T-helper 2 cell (primary cell): ENCODE data around the gene CDX4.
"Not testable (repeated sequence)": the region's sequence is repeated elsewhere in the genome, so short reads cannot be mapped to it uniquely, and the experiment has no call there.

Experiments
- DNase-seq, 5 experiments: peaks; one replicate each; pipeline versions ENCODE4 v3.0.0 to v3.0.0-alpha.2; 2012 to 2022
- total RNA-seq, 2 donors: gene quantifications; one replicate each; lab custom pipeline; 2026; lab: John Stamatoyannopoulos, UW

CDX4 gene, protein sequence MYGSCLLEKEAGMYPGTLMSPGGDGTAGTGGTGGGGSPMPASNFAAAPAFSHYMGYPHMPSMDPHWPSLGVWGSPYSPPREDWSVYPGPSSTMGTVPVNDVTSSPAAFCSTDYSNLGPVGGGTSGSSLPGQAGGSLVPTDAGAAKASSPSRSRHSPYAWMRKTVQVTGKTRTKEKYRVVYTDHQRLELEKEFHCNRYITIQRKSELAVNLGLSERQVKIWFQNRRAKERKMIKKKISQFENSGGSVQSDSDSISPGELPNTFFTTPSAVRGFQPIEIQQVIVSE
- 0 reads per million in 2 donors for total RNA-seq

DNA sequence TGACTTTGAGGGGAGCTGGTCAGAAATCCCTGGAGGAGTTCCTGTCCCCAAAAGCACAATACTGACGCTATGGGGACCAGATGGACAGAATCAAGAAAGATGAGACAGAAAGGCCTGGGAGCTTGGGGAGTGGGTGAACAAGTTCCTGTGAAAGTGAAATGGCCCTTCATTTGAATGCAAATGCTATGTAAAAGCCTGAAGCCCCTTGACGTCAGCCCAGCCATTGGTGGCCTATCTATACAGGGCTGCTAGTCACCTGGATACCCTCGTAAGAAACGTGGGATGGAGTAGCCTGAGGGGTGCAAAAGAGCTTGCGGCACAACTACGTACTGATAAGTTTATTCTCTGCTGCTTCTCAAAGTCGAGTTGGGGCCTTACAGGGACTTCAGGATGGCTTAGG is at the start of gene CDX4:
TSS of gene CDX4 (plus strand) at position 223 of the 400 bp plus-strand sequence. CDS start 201 bp downstream, outside the sequence.
- no peak for DNase-seq

DNA sequence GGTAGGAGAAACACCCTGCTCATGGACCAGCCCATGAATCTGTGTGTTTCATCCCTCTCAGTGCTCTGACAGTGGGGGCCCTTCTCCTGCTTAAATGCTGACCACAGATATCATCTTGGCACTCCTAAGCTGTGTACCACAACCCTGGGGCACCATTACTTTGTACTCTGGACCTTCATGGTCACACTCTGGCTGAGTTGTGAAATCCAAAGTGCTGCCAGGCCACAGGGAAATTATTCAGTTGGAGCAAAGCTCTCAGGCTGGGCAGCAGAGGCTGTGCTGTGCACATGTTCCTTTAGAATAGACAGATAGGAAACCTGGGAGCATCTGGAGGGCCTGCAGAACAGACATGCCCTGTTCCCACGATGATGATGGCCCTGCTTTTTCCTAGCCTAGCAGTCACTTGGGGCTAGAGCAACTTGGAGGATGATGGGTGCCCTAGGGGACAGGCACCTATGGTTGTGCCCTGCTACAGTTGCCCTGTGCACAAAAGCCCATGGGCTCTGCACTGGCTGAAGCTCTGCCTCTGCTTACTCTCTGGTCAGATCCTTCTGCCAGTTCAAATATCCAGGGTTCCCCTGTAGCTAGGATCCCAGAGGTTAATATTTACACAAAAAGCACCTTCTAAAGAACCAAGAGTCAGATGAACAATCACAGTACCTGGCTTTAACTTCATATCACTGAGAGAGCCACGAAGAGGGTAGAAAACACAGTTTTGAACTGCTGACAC is 48.5 kb upstream of the CDX4 start:
- no peak for DNase-seq

DNA sequence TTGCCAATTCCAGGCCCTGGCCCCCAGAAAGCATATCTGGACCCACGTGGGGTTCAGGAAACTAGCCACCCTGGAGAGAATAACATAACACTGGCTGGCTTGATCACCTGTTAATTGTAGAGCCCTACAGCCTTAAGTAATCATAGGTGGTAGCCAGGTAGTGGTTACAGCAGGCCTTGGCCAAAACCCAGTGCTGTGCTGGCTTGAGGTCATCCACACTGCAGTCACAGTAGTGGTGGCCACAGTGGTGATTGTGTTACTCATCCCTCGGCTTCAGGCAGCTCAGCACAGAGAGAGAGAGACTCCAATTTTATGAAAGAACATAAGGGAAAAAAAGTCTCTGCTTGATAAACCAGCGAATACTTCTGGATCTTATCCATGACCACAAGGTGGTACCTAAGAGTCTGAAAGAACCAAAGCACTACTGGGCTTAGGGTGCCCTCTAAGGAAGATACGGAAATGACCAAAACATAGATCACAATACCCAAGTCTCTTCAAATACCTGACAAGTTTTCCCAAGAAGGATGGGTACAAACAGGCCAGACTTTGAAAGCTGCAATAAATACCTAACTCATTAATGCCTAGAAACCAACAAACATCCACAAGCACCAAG is 46.6 kb upstream of the CDX4 start:
- no peak for DNase-seq

DNA sequence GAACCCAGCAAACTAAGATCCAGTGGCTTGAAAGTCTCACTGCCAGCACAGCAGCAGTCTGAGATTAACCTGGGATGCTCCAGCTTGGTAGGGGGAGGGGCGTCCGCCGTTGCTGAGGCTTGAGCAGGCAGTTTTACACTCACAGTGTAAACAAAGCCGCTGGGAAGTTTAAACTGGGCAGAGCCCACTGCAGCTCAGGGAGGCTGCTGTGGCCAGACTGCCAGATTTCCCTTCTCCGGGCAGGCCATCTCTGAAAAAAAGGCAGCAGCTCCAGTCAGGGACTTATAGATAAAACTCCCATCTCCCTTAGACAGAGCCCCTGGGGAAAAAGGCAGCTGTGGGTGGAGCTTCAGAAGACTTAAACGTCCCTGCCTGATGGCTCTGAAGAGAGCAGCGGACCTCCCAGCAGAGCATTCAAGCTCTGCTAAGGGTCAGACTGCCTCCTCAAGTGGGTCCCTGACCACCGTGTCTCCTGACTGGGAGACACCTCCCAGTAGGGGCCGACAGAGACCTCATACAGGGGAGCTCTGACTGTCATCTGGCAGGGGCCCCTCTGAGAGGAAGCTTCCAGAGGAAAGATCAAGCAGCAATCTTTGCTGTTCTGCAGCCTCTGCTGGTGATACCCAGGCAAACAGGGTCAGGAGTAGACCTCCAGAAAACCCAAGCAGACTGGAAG is 45.1 kb upstream of the CDX4 start:
- no peak for DNase-seq

DNA sequence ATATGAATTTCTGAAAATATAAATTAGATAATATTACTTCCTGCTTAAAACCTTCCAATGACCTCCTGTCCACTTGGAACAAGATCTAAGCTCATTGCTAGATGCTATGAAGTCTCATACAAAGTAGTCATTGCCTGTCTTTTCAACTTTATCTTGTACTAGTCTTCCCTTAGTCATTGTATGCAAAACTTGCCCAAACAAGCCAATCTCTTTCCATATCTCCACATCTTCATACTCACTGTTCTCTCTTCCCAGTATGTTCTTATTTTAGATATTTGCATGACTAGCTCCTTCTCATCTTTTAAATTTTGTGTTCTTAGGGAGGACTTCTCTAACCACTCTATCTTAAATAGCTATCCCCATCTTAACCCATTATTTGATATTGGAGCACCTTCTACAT is 33.9 kb upstream of the CDX4 start:
- no peak for DNase-seq

DNA sequence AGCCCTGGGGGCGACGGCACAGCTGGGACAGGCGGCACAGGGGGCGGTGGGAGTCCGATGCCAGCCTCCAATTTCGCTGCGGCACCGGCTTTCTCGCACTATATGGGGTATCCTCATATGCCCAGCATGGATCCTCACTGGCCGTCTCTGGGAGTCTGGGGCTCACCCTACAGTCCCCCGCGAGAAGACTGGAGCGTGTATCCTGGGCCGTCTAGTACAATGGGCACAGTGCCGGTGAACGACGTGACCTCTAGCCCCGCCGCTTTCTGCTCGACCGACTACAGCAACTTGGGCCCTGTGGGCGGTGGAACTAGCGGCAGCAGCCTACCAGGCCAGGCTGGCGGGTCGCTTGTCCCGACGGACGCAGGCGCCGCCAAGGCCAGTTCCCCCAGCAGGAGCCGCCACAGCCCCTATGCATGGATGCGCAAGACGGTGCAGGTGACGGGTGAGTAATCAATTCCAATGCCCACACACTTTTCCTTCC is 500 bp downstream of the CDX4 start:
- DNase-seq: no peak

DNA sequence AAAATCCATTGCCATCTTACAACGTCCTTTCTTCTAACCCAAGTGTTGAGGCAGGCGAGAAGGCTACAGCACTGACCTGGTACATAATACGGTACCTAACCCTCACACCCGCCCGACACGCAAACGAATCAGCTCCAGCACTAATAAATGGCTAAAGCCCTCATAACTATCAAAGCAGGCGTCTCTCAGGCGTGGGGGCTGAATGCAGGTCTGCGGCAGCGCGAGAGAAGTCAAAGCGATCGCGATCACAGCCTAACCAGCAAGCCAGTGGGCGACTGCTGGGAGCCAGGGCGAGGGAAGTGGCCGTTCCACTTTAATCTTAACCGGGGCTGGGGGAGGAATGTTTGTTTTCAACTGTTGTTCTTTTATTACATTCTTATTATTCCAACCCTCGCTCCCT is 1.5 kb downstream of the CDX4 start:
- DNase-seq: no peak

DNA sequence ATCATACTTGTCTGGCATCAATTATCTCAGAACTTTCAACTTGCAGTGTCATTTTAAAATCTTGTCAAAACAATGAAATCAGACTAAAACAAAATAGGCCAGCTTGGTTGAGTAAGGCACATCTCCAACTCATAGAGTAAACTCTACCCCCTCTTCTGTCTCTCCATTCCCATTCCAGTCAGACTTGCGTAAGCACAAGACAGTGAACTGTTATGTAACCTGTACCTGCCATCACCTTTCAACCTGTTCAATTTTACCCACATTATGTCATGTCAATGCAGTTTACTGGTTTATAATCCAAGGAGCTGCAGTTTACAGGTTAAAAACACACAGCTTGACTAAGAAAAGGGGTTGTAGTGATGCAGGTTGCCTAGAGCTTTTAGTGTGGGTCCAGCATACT is 8.3 kb downstream of the CDX4 start:
- DNase-seq: no peak

DNA sequence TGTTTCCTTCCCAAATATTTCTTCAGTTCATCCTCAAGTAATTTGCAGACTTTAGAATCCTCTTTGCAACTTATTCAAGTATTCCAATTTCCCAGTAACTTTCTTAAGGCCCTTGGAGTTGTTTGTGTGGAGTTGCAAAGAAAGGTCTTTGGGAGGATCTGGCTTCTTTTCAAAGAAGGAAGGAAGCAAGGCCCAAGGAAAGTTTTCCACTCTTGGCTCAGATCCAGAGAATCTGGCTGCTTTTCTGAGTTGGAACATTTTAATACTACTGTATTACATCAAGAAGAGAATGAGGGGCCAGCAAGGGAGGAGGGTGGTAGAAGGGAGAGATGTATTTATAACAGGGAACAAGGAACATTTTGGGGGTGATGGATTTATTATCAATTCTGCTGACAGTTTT is 10.5 kb downstream of the CDX4 start:
- no peak for DNase-seq

DNA sequence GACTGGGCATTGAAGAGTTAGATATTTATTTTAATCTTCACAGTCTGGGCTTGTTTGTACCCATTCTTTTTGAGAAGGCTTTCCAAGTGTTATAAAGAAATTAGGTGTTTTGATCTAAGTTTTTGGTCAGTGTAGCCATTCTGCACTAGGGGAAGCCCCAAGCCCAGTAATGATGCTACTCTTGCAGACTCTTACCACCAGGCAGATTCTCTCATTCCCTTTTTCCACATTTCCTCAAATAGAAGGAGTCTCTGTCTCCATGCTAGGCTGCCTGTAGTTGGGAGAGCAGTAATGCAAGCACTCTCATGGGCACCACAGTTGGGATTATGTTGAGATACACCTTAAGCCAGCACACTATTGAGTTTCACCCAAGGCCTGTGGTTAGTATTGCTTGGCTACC is 21.5 kb downstream of the CDX4 start:
- DNase-seq: no peak

DNA sequence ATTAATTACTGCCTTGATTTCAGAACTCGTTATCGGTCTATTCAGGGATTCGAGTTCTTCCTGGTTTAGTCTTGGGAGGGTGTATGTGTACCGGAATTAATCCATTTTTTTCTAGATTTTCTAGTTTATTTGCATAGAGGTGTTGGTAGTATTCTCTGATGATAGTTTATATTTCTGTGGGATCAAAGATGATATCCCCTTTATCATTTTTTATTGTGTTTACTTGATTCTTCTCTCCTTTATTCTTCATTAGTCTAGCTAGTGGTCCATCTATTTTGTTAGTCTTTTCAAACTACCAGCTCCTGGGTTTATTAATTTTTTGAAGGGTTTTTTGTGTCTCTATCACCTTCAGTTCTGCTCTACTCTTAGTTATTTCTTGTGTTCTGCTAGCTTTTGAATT is 32.1 kb downstream of the CDX4 start:
- DNase-seq: no peak

DNA sequence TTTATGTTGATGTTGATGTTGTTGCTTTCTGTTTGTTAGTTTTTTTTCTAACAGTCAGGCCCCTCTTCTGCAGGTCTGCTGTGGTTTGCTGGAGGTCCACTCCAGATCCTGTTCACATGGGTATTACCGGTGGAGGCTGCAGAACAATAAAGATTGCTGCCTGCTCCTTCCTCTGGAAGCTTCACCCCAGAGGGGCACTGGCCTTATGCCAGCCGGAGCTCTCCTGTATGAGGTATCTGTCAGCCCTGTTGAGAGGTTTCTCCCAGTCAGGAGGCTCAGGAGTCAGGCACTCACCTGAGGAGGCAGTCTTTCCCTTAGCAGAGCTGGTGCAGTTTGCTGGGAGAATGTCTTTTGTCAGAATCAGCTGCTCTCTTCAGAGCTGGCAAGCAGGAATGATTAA is 34.7 kb downstream of the CDX4 start:
- DNase-seq: no peak

DNA sequence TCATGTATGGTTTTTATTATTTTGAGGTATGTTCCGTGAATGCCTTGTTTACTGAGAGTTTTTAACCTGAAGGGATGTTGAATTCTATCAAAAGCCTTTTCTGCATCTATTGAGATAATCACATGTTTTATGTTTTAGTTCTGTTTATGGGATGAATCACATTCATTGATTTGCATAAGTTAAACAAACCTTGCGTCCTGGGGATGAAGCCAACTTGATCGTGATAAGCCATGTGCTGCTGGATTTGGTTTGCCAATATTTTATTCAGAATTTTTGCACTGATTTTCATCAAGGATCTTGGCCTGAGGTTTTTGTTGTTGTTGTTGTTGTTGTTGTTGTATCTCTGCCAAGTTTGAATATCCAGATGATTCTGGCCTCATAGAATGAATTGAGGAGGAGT is 43.8 kb downstream of the CDX4 start:
- DNase-seq: no peak

DNA sequence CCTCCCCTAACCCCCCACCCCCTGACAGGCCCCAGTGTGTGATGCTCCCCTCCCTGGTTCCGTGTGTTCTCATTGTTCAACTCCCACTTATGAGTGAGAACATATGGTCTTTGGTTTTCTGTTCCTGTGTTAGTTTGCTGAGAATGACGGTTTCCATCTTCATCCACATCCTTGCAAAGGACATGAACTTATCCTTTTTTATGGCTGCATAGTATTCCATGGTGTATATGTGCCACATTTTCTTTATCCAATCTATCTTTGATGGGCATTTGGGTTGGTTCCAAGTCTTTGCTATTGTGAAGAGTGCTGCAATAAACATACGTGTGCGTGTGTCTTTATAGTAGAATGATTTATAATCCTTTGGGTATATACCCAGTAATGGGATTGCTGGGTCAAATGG is 45.3 kb downstream of the CDX4 start:
- not testable (repeated sequence) for DNase-seq
